SK-N-MC (cell line): ENCODE results near the gene POU2AF2.

Experiments used
- EZH2 ChIP-seq: fragments of 200-600 bp; sonication (generic); IDR thresholded peaks from one replicate; pipeline ENCODE4 v1.6.1; 2017; ENCODE audit warnings: antibody characterized with exemption
- POLR2AphosphoS5 ChIP-seq: IDR thresholded peaks from 2 replicates; pipeline ENCODE4 v1.6.1; 2012; ENCODE audit warnings: mild to moderate bottlenecking, low read depth, low read length, borderline replicate concordance

- TF ChIP-seq EZH2 (no peak), POLR2AphosphoS5 (no peak)
Measured at GRCh38 chr11:111283945-111284481, 38.5 kb downstream of the POU2AF2 start.
